ENCODE results near the gene EBLN1. TPM values are rescaled to one million over a fixed set of nuclear protein-coding genes. Genes with fewer than 3 reads are reported as not detected.

EBLN1 gene
- total RNA-seq, 1 donor = not detected

- no peak for DNase-seq (ENCODE audit: low read depth)
- no peak overlapping the region for H3K4me3 ChIP-seq (ENCODE audit: low read depth, low read length)
- TF ChIP-seq, protein P1, sequence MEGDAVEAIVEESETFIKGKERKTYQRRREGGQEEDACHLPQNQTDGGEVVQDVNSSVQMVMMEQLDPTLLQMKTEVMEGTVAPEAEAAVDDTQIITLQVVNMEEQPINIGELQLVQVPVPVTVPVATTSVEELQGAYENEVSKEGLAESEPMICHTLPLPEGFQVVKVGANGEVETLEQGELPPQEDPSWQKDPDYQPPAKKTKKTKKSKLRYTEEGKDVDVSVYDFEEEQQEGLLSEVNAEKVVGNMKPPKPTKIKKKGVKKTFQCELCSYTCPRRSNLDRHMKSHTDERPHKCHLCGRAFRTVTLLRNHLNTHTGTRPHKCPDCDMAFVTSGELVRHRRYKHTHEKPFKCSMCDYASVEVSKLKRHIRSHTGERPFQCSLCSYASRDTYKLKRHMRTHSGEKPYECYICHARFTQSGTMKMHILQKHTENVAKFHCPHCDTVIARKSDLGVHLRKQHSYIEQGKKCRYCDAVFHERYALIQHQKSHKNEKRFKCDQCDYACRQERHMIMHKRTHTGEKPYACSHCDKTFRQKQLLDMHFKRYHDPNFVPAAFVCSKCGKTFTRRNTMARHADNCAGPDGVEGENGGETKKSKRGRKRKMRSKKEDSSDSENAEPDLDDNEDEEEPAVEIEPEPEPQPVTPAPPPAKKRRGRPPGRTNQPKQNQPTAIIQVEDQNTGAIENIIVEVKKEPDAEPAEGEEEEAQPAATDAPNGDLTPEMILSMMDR (IDR thresholded peaks at IDR 0.05; ENCODE audit: insufficient read depth, low read length) = no peak
Observed at GRCh38 chr10:22210267-22210666, 7.5 kb downstream of the EBLN1 start.

DNA sequence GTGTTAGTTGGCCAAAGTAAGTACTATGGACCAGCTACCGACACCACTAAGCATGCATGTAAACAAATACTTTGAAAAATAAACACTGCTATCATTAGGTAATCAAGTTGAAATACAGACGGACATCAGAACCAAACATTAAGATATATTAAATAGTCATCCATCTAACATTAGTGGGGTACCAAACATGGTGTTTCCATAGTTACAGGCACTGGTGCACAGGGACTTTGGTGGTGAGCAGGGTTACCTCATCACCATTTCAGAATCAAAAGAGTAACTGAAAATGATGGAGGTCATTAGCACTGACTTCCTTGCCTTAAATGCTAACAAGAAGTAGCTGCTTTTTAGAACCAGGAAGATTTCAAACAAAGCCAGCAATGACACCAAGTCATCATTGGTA is 23.9 kb downstream of the EBLN1 start:
- TF ChIP-seq, protein P1 (IDR thresholded peaks at IDR 0.05; ENCODE audit: insufficient read depth, low read length) = no peak
- DNase-seq (ENCODE audit: low read depth) = no peak
- no peak overlapping the region for H3K4me3 ChIP-seq (ENCODE audit: low read depth, low read length)

- H3K4me3 ChIP-seq (ENCODE audit: low read depth, low read length) = no peak overlapping the region
- TF ChIP-seq, protein P1 (IDR thresholded peaks at IDR 0.05; ENCODE audit: insufficient read depth, low read length) = no peak
- no peak for DNase-seq (ENCODE audit: low read depth)
Observed at GRCh38 chr10:22185586-22185985, 32.2 kb downstream of the EBLN1 start.

DNA sequence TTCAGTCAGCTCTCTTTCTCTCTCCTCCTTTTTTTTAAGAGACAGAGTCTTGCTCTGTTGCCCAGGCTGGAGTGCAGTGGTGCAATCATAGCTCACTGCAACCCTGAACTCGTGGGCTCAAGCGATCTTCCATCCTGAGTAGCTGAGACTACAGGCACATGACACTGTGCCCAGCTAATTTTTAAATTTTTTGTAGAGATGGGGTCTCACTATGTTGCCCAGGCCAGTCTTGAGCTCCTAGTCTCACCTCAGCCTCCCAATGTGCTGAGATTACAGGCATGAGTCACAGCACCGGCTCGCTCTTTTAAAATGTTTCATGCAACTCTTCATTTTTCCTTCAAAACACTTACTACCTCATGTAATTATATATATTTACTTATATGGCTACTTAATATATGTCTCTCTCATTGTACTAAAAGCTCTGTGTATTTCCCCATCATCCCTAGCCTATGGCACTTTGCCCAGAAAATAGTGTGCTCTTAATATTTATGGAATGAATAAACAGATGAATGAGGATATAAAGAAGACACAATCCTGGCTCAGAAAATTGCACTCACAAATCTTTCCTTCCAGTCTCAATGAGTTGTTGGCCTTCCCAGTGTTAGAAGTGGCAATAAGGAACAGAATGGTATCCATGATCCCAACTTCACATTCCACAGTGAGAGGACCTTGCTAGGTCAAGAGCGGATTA is 33.9 kb downstream of the EBLN1 start:
- H3K4me3 ChIP-seq (ENCODE audit: low read depth, low read length) = no peak overlapping the region
- TF ChIP-seq, protein P1 (IDR thresholded peaks at IDR 0.05; ENCODE audit: insufficient read depth, low read length) = no peak
- DNase-seq (ENCODE audit: low read depth) = peak; percentile 21

- no peak for DNase-seq (ENCODE audit: low read depth)
- no peak overlapping the region for H3K4me3 ChIP-seq (ENCODE audit: low read depth, low read length)
- TF ChIP-seq, protein P1 (IDR thresholded peaks at IDR 0.05; ENCODE audit: insufficient read depth, low read length) = no peak
Observed at GRCh38 chr10:22180724-22181123, 37.1 kb downstream of the EBLN1 start.

GRCh38 chr10:22174442-22174841 is 43.4 kb downstream of the EBLN1 start:
- DNase-seq (ENCODE audit: low read depth) = no peak
- no peak overlapping the region for H3K4me3 ChIP-seq (ENCODE audit: low read depth, low read length)
- TF ChIP-seq, protein P1 (IDR thresholded peaks at IDR 0.05; ENCODE audit: insufficient read depth, low read length) = no peak

DNA sequence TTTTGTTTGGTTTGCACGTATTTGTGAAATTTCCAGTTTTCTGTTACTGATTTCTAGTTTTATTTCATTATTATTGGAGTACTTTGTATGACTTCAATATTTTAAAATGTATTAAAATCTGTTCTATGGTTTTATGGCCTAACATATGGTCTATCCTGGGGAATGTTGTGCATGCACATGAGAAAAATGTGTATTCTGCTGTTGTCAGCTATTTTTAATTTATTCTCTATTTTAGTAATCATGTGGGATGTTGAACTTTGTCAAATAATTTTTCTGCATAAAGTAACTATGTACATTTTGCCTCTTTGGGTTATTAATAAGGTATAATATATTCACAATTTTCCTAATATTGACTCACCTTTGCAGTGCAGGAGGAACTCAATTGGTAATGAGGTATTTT is 46.7 kb downstream of the EBLN1 start:
- H3K4me3 ChIP-seq (ENCODE audit: low read depth, low read length) = no peak overlapping the region
- DNase-seq (ENCODE audit: low read depth) = no peak
- TF ChIP-seq, protein P1 (IDR thresholded peaks at IDR 0.05; ENCODE audit: insufficient read depth, low read length) = no peak

All from fibroblast of the aortic adventitia (primary cell).